HG02588 (cell line): Measurements from ENCODE around the gene CACNB2.
A peak's percentile ranks its signal among the peaks of the same experiment; 100 is the strongest.

ENCODE experiments used
- ATAC-seq: cut with Tn5 transposase; IDR thresholded peaks from one replicate; pipeline ENCODE4 v1.9.1; 2021; ENCODE audit warnings: mild to moderate bottlenecking, moderate library complexity; ENCODE audit not compliant: unreplicated experiment

The CACNB2 gene

DNA sequence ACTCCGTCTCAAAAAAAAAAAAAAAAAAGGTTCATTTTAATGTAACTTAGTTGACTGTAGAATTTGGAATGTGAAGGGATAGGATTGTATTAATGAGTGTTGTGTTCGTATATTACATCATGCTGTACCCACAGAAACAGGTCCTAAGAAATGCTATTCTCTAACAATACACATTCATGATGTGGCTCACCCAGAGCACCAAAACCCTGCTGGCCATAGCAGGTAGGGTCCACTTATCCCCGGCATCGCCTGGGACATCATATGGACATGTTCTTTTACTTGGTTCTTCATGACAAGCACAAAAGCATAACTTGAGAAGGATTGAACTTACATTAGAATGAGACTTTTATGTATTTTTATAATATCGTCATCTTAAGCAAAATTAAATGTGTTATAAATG lies 241.5 kb downstream of the CACNB2 start:
- no peak for ATAC-seq

DNA sequence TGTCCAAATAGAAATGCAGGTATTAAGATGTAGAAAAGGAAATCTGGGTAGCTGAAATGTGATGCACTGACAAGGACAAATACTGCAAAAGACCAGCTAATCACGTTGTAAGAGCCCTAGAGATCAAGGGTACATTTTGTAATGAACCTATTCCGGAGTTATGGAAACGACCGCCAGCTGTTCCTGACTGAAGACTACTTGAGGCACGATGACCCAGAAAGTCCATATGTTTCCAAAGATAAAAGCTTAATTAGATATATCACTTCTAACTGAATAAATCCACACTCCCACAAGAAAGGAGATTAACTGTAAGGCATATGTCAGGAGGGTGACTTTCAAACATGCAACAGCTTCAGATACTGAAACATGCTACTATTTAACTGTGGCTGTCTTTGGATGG lies 257.7 kb downstream of the CACNB2 start:
- no peak for ATAC-seq

DNA sequence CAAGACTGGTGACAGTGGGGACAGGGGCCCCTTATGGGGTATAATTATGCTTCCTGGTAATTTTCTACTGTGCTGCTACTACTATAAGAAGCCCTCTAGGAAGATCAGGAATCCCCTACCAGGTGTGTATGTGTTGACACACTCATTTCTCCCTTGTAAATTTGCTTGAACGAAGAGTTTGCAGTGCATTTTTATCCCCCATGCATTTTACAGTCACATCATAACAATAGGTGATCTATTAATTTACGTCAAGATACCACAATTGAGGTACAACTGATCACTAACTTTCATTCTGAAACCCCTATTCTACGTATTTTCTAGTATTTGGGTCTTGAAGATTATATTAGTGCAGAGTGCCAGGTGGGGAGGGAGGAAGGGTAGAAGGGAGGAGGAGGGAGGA lies 258.9 kb downstream of the CACNB2 start:
- peak; percentile 57 for ATAC-seq

DNA sequence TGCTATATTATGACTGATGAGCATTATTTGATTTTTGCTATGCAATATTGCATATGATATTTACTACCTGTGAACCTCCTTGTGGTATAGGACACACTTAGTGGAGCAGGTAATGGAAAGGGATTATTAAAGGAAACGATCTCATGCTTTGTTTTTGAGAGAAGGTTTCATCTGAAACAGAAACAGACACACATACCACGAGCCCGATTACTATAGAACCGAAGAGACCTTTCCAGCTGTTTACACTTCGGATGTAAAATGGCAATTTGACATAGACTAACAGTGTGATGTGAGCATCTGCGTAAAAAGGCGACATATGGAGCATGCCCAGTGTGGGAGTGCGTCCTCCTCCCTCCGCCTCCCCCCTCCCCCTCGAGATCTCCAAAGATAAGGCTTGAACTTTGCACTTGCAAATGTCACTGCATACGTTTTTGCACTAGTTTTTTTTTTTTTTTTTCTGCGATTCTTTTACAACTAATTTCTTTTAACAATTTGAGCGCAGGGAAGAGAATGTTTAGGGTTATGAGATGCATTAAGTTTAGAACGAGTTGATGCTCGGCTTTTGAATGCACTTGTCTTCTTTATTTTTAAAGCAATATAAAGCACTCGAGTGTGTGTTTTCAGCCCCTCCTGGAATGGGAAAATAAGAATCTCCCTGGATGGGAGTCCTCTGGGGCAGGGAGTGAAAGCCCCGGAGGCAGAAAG lies 260.1 kb downstream of the CACNB2 start:
- ATAC-seq: no peak

DNA sequence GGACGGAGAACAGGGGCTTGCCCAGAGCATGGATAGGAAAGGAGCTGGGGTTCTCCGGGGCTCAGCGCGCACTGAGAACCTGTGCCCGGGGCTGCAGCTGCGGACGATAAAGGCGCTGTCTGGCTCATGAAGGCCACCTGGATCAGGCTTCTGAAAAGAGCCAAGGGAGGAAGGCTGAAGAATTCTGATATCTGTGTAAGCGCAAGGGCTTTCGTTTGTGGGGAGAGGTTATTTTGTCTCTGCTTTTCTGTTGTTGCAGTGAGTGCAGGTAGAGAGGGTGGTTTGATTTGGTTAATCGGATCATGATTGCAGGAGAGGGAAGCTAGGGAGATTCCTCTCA lies 260.7 kb downstream of the CACNB2 start:
- ATAC-seq: no peak

DNA sequence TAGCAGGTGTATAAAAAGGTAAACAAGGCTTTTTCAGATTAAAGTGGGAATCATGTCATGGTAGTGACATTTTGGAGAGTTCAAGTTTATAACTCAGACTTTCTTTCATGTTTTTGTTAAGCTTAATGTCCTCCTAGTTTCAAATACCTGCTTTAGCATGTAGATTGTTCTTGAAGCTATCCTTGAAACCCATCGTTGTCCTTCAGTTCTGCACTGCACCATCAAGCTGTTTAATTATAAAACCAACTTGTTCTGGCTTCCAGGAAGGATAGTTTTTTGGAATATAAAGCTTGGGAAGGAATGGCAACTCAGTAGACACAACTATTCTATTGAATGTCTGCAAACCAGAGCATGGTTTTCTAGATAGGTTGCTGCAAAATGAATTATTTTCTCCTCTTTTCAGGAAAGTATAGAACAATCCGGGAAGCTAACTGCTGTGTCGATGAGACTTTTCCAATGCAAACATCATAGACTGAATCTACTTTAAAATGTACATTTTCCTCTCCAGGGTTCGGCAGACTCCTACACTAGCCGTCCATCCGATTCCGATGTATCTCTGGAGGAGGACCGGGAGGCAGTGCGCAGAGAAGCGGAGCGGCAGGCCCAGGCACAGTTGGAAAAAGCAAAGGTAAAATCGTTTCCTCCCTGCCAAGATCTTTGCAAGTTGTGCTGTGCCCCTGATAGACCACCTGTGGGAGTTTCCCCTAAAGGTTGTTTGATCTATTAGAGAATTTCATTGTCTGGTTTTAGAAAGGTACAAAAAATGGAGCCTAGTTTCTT lies 261.4 kb downstream of the CACNB2 start:
- ATAC-seq: no peak

DNA sequence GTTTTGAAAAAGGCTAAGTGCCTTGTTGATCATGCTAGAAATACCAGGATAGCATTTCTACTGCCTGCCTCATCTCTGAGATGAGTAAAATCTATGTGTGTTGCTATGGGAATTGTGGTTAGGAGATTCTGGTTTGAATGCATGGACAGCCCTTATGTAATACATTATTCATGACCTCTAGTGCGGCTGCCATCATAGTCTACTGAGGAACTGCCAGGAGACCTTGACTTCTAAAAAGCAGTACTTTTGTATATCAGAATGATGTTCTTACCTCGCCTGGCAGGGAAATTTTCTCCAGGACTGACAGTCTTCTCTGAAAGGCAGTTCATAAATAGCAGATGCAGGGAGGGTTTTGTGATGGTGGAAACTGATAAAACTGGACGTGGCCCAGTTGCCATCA lies 262.6 kb downstream of the CACNB2 start:
- no peak for ATAC-seq

DNA sequence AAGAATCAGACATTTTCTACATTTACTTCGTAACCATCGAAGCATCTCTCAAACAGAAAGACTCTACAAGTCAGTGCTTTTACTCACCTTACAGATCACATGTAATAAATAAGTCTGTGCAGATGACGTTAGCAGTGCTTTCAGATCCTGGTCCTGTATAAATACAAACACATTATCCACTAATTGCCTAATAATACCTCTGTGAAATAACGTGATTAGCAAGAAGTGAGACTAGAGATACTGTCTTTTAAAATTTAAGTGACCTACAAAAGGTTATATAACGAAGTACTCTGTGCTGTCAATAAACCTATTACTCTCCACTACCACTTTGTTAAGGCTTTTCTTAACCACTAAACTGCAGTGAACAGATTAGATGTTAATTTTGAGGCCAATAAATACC lies 264.3 kb downstream of the CACNB2 start:
- ATAC-seq: no peak

DNA sequence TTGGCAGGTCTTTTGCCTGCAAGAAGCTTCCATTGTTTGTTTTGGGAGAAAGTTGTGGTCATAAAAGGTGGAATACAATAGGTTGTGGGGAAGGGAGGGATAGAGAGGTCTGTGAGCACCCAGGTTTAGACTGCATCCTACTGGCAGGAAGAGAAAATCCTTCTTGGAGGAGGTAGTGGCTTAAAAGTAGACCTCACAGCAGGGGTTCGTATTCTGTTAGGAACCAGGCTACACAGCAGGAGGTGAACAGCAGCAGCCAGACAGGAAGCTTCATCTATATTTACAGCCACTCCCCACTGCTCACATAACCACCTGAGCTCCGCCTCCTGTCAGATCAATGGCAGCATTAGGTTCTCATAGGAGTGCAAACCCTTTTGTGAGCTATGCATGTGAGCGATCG lies 265.9 kb downstream of the CACNB2 start:
- ATAC-seq: no peak

DNA sequence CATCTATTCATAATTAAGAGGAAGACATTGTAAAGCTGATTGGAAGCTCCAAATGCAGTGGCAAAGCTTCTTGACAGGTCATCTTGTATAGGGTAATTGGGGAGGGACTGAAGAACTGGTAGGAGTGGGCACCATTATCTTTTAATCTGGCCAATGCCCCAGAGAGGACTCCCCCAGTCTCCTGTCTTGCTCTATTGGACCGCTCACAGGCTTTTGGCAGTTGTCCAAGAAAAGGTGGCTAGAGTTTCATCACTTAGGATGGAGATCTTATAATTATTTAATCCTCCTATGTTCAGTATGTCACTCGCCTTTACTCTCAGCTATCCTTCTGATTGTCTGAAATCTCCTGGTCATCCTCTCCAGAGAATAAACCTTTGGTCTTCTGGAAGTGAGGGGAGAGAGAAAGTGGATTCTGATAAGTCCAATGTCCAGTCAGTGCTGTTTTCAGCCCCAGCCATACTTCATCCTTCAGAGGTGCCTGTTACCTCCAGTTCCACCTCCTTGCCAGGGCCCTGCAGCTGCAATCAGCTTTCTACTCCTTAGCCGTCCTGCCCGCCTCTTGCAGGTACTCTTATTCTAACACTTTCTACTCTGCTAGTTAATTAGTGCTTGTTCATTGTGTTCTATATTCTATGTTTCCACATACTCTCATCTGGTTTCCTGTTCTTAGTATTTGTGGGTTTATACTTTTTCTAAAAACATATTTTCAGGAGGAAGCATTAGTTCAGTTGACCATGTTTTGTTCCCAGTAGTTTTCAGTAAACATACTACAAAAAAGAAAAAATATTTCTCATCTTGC lies 269.6 kb downstream of the CACNB2 start:
- ATAC-seq: no peak

DNA sequence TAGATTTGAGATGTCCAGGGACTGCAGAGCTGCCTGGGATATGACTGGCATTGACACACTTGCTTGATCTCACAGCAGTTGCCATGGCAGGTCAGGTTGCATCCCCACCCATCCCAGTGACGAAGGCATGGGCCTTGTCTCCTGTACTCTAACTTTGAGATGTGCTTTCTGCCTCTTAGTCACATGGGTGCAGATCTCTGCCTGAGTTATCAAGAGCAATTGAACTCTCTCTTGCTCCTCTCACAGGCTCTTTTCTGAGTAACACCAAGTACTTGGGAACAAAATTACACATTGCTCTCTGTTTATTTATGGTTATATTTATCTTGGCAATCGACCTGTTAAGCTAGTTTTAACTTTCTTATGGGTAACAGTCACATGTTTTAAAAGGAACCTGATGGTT lies 273.8 kb downstream of the CACNB2 start:
- no peak for ATAC-seq

DNA sequence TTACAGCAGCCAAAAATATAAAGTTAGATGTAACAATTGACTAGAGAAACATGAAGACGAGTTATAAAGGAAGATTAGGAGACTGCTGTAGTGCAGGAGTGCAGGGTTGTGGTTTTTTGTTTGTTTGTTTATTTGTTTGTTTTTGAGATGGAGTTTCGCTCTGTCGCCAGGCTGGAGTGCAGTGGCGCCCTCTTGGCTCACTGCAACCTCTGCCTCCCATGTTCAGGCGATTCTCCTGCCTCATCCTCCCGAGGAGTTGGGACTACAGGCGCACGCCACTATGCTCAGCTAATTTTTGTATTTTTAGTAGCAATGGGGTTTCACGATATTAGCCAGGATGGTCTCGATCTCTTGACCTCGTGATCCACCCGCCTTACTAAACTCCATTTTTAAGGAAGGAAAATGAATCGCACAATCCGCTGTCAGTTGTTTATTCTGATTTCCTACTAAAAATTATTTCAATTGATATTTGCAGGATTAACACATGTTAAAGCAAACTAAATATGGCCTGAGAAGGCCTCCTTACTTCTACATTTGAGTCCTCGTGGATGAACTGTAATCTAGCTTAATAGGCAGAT lies 277.8 kb downstream of the CACNB2 start:
- ATAC-seq: no peak

DNA sequence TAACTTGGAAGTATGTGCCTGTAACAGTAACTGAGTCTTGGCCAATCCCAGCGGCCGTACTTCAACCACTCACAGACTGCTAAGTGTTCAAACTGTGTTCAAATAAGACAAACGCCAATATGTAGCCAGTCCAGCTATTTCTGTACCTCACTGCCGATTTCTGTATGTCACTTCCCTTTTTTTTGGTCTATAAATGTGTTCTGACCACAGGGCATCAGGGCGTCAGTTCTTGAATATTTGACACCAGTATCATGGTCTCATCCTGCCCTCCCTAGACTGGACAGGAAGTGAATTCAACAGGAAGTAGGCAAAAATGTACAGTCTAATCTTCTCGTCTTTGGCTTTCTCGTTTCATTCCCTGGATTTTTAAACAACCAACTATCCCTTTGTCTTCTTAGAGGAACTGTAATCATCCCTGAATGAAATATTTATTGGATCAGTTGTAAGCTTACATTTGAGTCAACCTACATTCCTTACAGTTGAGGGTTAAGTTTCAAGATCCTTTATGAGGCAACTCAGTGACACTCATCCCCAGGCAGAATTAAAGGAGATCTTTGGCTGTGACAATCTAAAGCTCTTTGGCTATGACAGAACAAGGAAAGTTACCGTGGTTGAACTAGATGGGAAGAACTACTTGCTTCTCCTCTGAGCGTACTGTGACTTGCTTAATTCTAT lies 278.5 kb downstream of the CACNB2 start:
- peak; percentile 58 for ATAC-seq

DNA sequence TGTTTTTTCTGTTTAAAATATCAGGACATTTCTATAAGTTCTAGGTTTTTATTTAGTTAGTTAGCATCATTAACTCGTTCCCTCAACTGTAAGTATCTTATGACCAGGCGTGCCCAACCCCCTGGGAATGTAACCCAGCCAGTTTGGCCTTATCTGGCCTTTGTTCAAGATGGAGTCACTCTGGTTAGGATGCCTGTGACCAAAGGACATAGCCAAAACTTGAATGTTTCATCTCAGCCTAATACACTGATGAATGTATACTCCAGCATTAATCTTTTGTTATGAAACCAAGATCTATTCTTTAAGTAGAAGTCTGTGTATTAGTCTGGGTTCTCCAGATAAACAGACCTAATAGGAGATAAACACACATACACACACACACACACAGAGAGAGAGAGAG lies 279.7 kb downstream of the CACNB2 start:
- no peak for ATAC-seq

DNA sequence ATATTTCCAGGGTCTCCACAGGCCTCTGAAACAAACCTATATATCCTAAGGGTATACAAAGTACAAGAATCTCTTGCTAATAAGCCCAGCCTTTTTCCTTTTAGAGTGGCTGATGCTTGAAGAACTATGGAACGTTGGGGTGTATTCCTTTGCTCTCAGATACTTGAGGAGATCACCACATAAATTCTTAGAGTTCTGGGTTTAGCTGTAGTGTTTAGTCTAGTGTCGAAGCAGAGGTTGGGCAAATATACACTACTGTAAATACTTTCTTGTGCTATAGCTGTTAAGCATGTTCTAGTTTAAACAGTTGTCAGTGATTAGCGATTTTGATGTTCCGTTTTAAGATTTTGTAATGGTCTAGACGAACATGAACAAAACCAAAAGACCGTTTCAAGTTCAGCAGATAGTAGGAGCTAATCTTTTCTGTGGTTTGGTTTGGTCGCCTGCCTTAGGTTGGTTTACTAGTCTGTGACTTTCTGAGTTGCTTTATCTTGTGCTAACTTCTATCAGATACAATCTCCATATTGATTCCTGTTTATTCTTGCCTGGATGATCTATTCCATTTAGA lies 281.6 kb downstream of the CACNB2 start:
- ATAC-seq: no peak

DNA sequence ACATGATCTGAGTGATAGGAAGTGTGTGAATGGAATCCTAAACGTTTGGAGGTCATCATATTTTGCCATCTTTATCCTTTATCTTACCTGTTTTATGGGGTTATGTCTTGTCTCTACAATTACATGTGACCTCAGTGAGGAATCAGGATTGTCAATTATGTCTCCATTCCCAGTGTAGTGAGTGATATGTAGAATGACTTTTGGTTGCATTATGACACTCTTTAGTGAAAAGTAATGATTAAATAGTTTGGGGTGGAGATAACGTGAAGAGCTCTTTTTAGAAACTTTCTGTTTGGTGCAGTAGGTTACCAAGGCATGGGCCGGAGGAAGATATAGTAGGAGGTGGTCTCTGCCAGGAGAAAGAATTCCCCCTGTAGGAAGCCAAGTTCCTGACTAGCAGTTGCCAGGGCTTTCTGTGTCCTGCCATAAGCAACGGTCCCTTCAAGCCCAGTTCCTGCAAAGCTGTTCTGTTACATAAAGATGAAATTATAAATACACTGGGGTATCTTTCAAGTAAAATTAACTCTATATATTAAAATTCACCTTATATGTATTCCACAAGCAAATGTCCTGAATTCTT lies 282.9 kb downstream of the CACNB2 start:
- ATAC-seq: no peak

DNA sequence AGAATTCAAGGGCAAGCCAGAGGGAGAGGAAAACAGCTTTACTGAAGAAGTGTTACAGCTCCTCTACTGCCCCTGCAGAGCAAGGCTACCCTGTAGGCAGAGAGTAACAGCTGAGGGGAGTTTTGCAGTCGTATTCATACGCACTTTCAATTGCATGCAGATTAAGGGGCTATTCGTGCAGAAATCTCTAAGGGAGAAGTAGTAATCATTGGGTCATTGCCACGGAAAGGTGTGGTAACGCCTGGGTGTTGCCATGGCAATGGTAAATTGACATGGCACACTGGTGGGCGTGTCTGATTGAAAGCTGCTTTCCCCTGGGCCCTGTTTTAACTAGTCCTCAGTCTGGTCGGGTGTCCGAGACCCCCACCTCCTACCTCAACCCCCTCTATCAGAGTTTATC lies 284.0 kb downstream of the CACNB2 start:
- no peak for ATAC-seq

DNA sequence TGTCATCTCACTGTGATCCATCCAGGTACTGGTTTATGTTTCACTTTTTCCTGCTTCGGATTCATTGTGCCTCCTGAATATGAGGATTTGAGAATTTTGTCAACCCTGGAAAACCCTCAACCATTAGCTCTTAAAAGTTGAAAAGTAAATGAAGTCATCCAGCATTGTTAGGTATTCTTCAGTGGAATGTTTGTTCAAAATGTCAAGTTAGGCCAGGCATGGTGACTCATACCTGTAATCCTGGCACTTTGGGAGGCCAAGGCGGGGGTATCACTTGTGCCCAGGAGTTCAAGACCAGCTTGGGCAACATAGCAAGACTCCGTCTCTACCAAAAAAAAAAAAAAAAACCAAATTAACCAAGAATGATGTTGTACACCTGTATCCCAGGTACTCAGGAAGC lies 289.1 kb downstream of the CACNB2 start:
- ATAC-seq: no peak

DNA sequence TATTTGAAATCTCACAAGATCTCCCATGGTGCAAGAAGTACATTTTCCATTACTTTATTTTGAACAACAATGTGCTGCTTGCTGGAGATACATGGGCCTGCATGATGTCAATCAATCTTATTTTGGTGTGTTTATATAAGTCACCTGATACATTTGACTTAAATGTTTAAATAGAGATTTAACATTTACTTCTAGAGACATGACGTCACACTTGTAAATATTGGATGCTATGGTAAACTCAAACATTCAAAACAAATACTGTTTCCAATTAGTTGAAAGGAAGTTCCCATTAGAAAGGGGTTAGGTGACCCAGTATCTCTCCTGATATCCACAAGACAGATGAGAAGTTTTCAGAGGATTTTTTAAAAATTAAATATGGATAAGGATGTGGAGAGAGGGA lies 296.7 kb downstream of the CACNB2 start:
- no peak for ATAC-seq

DNA sequence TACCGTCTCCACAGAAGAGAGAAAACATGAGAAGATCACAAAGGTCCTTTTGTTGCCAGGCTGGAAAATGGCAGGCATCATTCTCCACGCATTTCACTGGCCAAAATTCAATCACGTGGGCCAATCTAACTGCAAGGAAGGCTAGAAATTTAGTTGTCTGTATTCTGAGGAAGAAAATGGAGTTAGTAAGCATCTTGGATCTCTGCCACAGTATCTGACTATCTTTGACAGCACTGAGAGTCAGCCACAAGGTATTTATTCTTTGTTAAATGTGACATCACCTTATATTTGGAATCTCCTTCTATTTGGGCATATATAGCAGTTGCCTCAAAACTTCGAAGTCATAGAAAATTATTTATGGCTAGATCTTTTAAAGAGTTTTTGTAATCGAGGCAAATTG lies 297.3 kb downstream of the CACNB2 start:
- ATAC-seq: no peak
